Measurements from ENCODE around the gene MAPK9.
"Not testable (repeated sequence)": the region's sequence is repeated elsewhere in the genome, so short reads cannot be mapped to it uniquely, and the experiment has no call there.

MAPK9 gene

DNA sequence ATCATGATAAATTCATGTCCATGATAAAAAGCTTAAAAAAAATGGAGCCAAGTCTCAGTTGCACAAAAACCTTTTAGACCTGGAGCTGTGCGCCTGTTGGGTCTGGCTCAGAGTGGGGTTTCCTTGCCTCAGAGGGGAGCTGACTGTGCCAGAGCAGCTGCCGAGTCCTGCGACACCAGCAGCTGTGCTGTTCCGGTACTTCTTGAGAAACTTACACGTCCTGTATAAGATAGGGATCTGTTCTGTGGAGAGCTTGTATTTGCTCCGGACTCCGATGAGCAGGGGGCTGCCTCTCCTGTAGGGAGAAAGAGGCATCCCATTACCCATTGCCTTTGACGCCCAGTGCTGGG lies 32.7 kb upstream of the MAPK9 start:
- DNase-seq, result no peak

DNA sequence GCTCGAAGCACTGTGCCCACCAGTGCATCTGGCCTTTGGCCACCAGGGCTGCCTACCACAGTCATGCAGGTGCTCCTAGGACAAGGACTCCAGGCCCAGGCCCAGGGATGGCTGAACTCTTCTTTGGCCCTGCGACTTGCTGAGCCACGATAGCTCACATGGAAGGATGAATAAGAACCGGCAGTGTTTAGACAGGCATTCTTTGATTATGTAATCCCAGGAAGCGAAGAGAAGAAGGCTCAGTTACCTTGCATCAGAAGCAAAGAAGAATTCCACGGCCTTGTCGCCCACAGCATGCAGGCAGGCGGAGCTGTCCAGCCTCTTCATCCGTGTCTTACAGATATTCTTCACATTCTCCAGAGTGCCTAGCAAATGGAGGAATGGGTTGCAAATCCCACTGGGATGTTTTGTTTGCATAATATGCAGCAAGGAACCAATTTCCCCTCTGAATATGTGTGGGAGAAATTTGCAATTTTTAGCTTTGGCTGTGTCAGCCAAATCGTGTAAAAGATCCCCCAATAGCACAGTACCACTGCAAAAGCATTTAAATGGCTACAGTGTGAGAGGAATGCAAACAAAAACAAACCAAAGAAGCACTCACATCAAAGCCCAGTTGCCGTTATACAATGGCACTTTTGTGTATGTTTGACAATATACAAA lies 32.2 kb upstream of the MAPK9 start:
- no peak for DNase-seq

GRCh38 chr5:180323160-180323559 lies 31.3 kb upstream of the MAPK9 start:
- no peak for DNase-seq

DNA sequence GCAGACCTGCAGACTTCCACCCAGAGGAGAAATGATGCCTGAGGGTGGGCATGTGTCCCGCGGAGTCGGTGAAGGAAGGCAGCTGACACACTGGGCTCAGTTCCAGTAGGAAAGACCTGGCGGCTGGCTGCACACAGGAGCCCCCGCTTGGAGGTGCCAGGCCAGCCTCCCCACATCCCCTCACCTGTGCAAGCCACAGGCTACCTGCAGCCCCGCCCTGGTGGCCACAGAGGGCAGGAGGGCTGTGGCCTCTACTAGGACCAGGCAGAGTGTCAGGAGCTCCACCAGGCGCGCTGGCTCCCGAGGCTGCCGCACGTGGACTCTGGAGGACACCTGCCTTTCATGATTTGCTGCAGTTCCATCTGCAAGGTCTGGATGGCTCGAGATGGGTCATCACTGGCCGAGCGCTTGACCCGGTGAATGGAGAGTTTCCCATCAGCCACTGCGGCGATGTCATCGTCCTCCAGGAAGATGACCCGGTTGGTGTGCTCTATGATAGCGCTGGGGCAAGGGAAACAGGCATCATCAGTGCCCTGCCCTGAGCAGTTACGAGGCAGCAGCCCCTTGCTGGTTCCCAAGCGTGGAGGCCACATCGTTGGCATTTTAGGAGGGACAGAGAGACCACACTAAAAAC lies 26.7 kb upstream of the MAPK9 start:
- DNase-seq, result no peak

- DNase-seq, result no peak
Measured at GRCh38 chr5:180316586-180316985, 24.7 kb upstream of the MAPK9 start.

DNA sequence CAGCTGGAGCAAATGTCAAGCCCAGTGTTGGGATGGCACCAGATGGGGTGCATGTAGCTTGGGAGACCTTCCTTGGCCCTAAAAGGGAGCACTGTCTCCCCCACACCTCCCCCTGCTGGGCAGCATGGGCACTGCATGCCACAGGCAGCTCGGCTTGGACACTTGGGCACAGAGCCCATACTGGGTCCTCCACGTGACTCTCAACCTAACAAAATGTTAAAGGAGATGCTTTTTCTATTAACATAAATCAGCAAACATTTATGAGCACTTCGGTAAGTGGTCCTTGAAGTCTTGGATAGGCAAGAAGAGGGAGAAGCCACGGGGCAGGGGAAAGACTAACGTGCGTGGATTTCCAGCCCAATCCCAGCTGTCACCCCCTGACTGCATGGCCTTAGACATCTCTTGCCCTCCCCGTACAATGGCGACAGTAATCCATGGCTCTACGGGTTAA lies 23.9 kb upstream of the MAPK9 start:
- DNase-seq, result peak in 1 of 2 experiments; percentile 12

GRCh38 chr5:180313677-180314505 lies 22.0 kb upstream of the MAPK9 start:
- no peak for DNase-seq

GRCh38 chr5:180311216-180311615 lies 19.3 kb upstream of the MAPK9 start:
- no peak for DNase-seq

GRCh38 chr5:180306796-180307195 lies 14.9 kb upstream of the MAPK9 start:
- no peak for DNase-seq

GRCh38 chr5:180305481-180305880 lies 13.6 kb upstream of the MAPK9 start:
- DNase-seq, result no peak

GRCh38 chr5:180304431-180305375 lies 12.8 kb upstream of the MAPK9 start:
- DNase-seq, result no peak

GRCh38 chr5:180304016-180304292 lies 12.1 kb upstream of the MAPK9 start:
- DNase-seq, result no peak

DNA sequence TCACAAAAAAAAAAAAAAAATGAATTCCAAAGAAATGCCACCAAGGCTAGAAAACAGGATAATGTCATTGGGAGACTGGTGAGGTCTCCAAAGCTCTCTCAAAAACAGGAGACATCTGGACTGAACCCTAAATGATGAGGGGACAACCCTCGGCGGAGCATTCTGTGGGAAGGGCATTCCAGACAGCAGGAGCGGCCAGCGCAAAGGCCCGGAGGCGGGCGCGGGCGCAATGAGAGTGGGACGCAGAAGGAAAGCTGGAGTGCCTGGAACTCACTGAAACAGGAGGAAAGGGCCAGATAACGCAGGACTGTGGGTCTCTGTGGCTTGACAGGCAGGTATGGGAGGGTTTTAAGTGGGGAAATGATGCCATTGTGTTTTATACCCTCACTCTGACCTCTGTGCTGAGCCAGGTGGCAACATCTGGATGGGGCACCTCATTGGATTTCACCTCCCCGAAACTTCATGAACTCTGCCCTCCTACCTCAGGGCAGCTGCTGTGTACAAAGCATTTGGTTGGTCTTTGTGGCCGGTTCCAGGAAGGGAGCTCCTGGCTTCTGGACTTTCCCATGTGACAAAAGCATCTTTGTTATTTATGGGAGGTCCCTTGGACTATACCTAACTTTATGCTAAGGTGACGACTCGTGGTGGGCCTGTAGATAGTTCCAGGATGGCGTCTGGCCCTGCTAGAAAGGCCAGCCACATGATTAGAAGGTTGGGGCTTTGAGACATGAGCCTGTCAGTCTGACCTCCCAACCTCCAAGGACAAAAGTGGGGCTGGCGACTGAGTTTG lies 11.5 kb upstream of the MAPK9 start:
- DNase-seq, result no peak

GRCh38 chr5:180302256-180302655 lies 10.4 kb upstream of the MAPK9 start:
- no peak for DNase-seq

- DNase-seq, result no peak
Measured at GRCh38 chr5:180301253-180301652, 9.4 kb upstream of the MAPK9 start.

DNA sequence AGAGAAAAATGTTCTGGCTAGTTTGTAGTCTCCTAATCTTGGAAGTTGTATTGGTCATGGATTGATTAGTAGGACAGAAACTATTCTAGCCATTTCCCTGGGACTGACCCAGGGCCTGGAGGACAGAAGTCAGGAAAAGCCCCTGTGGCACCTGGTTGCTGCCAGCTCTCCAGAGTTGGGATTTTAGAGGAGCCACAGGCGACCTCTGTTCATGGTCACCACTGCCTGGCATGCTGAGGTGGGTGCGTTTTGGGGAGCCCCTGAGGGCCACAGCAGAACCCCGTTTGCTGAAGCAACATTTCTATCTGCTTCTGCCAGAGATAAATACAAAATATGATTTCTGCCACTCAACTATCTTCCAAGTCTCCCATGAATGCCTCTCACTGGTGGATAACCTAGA lies 7.6 kb upstream of the MAPK9 start:
- no peak for DNase-seq

- not testable (repeated sequence) for DNase-seq
Measured at GRCh38 chr5:180299014-180299413, 7.1 kb upstream of the MAPK9 start.

DNA sequence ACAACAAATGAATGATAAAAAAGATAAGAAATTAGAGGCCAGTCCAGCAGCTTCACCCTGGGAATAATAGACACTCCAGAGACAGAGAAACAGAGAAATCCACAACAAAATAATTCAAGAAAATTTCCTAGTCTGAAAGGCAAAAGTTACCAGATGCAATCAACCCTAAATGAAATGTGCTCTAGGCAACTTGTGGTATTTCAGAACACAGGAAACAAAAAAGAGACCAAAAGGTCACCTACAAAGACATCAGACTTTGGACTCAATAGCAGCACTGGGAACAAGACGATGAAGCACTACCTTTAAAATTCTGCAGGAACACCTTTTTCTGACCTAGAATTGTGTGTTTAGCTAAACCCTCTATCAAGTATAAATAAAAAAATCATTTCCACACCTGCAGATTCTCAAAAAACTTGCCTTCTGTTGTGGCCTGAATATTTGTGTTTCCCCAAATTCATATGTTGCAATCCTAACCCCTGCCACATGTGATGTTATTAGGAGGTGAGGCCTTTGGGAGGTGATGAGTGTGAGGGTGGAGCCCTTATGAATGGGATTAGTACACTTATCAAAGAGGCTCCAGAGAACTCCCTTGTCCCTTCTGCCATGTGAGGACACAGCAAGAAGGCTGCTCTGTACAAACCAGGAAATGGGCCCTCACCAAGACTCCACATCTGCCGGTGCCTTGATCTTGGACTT lies 5.9 kb upstream of the MAPK9 start:
- DNase-seq, result no peak

DNA sequence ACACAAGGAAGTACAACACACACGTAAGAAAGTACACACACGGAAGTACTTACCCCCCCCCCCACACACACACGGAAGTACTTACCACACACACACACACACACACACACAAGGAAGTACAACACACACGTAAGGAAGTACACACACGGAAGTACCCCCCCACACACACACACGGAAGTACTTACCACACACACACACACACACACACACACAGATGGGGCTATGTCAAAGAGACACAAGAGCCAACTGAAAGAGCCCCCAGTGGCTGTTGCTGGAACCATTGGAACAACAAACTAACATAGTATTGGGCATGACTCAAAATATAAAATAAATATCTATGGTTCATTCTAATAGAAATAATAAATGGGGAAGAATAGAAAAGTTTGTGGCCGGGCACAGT lies 4.9 kb upstream of the MAPK9 start:
- no peak for DNase-seq

GRCh38 chr5:180294913-180295555 lies 3.2 kb upstream of the MAPK9 start:
- no peak for DNase-seq

DNA sequence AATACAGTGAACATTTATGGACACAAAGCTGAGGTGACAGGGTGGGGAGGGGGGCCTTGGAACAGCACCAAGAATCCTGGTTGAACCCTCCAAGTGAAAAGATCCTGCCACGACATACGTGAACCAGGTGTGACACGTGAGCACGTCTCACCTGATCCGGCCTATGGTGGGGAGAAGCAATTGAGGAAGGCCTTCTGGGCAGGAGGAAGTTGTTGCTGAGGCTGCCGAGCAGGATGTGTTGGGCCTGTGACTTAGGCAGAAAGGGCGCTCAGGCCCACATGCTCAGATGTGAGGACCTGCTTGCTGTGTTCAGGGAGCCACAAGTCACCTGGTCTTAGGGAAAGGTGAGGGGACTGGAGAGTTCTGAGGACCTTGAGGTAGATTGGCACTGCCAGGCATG lies 2.5 kb upstream of the MAPK9 start:
- DNase-seq, result no peak
